ENCODE measurements around the gene TNFRSF14. TPM values are rescaled to one million over a fixed set of nuclear protein-coding genes. Genes with fewer than 3 reads are reported as not detected.

The TNFRSF14 gene
- total and polyA plus RNA-seq, 4 donors = 14.8 to 38.1 (median 29.1) TPM

DNA sequence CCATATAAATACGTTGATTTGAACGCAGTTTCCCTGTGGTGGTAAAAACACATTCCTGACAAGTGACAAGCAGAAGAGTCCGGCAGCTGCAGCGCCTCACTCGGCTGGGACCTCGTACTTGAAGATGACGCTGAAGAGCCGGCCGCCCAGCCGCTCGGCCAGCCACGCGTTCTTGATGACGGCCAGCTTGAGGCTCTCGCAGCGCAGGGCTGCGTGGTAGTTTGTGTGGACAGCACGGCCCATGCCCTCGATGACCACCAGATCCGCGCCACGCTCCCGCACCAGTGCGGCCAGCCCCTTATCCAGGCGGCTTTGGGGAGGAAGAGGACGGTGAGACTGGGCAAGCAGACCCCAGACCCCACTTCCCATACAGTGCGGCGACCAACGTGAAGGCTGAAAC, 47.4 kb upstream of the TNFRSF14 start:
- WGBS = 98% methylated on average over 29 of the region's 29 CpGs

More for the DNA sequence above, 47.4 kb upstream of the TNFRSF14 start:
- no peaks in the 10 kb centered on the region for H3K27me3 ChIP-seq (ENCODE audit: control insufficient read depth in 4 of 4, insufficient read depth in 4 of 4, low read length in 3 of 4)
- no peaks in the 10 kb centered on the region for H3K9me3 ChIP-seq (ENCODE audit: control insufficient read depth in 4 of 4, low read length in 3 of 4)
- TF ChIP-seq TAF1 (conservative IDR thresholded peaks at IDR 0.05) (no peak), NR2F2 (IDR thresholded peaks at IDR 0.05) (no peak), YY1 (IDR thresholded peaks at IDR 0.05) (no peak), RAD21 (IDR thresholded peaks at IDR 0.05) (no peak), SP1 (IDR thresholded peaks at IDR 0.05) (no peak), JUND (IDR thresholded peaks at IDR 0.05) (no peak), FOXA1 (IDR thresholded peaks at IDR 0.05) (no peak), FOXA2 (IDR thresholded peaks at IDR 0.05) (no peak), EGR1 (IDR thresholded peaks at IDR 0.05; ENCODE audit: low read depth in 2 of 2) (no peak), HNF4G (IDR thresholded peaks at IDR 0.05) (no peak), HNF4A (conservative IDR thresholded peaks at IDR 0.05) (no peak), RXRA (IDR thresholded peaks at IDR 0.05) (no peak), GABPA (IDR thresholded peaks at IDR 0.05 in 1 of 2, conservative IDR thresholded peaks at IDR 0.05 in 1 of 2) (no peak)
- TF ChIP-seq, protein P1, sequence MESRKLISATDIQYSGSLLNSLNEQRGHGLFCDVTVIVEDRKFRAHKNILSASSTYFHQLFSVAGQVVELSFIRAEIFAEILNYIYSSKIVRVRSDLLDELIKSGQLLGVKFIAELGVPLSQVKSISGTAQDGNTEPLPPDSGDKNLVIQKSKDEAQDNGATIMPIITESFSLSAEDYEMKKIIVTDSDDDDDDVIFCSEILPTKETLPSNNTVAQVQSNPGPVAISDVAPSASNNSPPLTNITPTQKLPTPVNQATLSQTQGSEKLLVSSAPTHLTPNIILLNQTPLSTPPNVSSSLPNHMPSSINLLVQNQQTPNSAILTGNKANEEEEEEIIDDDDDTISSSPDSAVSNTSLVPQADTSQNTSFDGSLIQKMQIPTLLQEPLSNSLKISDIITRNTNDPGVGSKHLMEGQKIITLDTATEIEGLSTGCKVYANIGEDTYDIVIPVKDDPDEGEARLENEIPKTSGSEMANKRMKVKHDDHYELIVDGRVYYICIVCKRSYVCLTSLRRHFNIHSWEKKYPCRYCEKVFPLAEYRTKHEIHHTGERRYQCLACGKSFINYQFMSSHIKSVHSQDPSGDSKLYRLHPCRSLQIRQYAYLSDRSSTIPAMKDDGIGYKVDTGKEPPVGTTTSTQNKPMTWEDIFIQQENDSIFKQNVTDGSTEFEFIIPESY (IDR thresholded peaks at IDR 0.05) = no peak
- TF ChIP-seq, protein P2, sequence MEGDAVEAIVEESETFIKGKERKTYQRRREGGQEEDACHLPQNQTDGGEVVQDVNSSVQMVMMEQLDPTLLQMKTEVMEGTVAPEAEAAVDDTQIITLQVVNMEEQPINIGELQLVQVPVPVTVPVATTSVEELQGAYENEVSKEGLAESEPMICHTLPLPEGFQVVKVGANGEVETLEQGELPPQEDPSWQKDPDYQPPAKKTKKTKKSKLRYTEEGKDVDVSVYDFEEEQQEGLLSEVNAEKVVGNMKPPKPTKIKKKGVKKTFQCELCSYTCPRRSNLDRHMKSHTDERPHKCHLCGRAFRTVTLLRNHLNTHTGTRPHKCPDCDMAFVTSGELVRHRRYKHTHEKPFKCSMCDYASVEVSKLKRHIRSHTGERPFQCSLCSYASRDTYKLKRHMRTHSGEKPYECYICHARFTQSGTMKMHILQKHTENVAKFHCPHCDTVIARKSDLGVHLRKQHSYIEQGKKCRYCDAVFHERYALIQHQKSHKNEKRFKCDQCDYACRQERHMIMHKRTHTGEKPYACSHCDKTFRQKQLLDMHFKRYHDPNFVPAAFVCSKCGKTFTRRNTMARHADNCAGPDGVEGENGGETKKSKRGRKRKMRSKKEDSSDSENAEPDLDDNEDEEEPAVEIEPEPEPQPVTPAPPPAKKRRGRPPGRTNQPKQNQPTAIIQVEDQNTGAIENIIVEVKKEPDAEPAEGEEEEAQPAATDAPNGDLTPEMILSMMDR (IDR thresholded peaks at IDR 0.05; ENCODE audit: low read depth, low read length, missing input control) = no peak
- TF ChIP-seq, protein P3, sequence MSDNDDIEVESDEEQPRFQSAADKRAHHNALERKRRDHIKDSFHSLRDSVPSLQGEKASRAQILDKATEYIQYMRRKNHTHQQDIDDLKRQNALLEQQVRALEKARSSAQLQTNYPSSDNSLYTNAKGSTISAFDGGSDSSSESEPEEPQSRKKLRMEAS (IDR thresholded peaks at IDR 0.05) = no peak
- TF ChIP-seq, protein P4, sequence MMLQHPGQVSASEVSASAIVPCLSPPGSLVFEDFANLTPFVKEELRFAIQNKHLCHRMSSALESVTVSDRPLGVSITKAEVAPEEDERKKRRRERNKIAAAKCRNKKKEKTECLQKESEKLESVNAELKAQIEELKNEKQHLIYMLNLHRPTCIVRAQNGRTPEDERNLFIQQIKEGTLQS (IDR thresholded peaks at IDR 0.05) = no peak
- TF ChIP-seq, protein P5, sequence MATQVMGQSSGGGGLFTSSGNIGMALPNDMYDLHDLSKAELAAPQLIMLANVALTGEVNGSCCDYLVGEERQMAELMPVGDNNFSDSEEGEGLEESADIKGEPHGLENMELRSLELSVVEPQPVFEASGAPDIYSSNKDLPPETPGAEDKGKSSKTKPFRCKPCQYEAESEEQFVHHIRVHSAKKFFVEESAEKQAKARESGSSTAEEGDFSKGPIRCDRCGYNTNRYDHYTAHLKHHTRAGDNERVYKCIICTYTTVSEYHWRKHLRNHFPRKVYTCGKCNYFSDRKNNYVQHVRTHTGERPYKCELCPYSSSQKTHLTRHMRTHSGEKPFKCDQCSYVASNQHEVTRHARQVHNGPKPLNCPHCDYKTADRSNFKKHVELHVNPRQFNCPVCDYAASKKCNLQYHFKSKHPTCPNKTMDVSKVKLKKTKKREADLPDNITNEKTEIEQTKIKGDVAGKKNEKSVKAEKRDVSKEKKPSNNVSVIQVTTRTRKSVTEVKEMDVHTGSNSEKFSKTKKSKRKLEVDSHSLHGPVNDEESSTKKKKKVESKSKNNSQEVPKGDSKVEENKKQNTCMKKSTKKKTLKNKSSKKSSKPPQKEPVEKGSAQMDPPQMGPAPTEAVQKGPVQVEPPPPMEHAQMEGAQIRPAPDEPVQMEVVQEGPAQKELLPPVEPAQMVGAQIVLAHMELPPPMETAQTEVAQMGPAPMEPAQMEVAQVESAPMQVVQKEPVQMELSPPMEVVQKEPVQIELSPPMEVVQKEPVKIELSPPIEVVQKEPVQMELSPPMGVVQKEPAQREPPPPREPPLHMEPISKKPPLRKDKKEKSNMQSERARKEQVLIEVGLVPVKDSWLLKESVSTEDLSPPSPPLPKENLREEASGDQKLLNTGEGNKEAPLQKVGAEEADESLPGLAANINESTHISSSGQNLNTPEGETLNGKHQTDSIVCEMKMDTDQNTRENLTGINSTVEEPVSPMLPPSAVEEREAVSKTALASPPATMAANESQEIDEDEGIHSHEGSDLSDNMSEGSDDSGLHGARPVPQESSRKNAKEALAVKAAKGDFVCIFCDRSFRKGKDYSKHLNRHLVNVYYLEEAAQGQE (IDR thresholded peaks at IDR 0.05) = no peak
- H3K4me1 ChIP-seq (ENCODE audit: control insufficient read depth in 4 of 4, insufficient read depth in 4 of 4, low read length in 3 of 4) = peaks cover 0 to 24% (median 16%) of the 10 kb centered on the region in 4 donors
- H3K4me3 ChIP-seq (ENCODE audit: low read depth in 1 of 3, low read length in 3 of 3) = no peak overlapping the region
- peaks cover 16 to 58% (median 27%) of the 10 kb centered on the region in 4 donors for H3K36me3 ChIP-seq (ENCODE audit: control insufficient read depth in 4 of 4, insufficient read depth in 3 of 4, low read depth in 1 of 4, low read length in 3 of 4)
- no peak for DNase-seq (ENCODE audit: low spot score)
- no peak overlapping the region for H3K9ac ChIP-seq (ENCODE audit: low read depth in 1 of 2, low read length in 2 of 2)
- no peak overlapping the region for H3K27ac ChIP-seq (ENCODE audit: low read depth in 1 of 2, low read length in 2 of 2)
